GM23338 (cell line): ENCODE results near the gene EGFR. TPM values are rescaled to one million over a fixed set of nuclear protein-coding genes. Genes with fewer than 3 reads are reported as not detected.

Experiments used
- ATAC-seq: fragments of 200-7000 bp; cut with Tn5 transposase; 3 replicates; pipeline ENCODE4 v1.9.1; 2020
- DNase-seq: peaks from one replicate; pipeline ENCODE4 v3.0.0-alpha.2; 2015; ENCODE audit warnings: low spot score
- H2AFZ ChIP-seq: fragments of 200-600 bp; sonication (generic); 2 replicates; pipeline ENCODE4 v1.8.0; 2016; ENCODE audit warnings: antibody characterized with exemption, mild to moderate bottlenecking, moderate library complexity
- H3F3A ChIP-seq: fragments of 200-600 bp; sonication (generic); replicated peaks from 2 replicates; pipeline ENCODE4 v1.8.0; 2017; ENCODE audit warnings: antibody characterized with exemption, mixed run types, low read depth
- H3K27ac ChIP-seq: fragments of 200-600 bp; sonication (generic); 2 replicates; pipeline ENCODE4 v1.6.1; 2016; ENCODE audit warnings: low read depth
- H3K27me3 ChIP-seq: fragments of 200-600 bp; sonication (generic); 2 replicates; pipeline ENCODE4 v1.8.0; 2016; ENCODE audit warnings: mild to moderate bottlenecking, mixed run types, moderate library complexity; ENCODE audit not compliant: insufficient read depth
- H3K36me3 ChIP-seq: fragments of 200-600 bp; sonication (generic); 2 replicates; pipeline ENCODE4 v1.8.0; 2016; ENCODE audit warnings: mild to moderate bottlenecking; ENCODE audit not compliant: insufficient read depth
- H3K4me1 ChIP-seq: fragments of 200-600 bp; sonication (generic); 2 replicates; pipeline ENCODE4 v1.8.0; 2016; ENCODE audit warnings: mild to moderate bottlenecking, moderate library complexity; ENCODE audit not compliant: insufficient read depth
- H3K4me2 ChIP-seq: fragments of 200-600 bp; sonication (generic); 2 replicates; pipeline ENCODE4 v1.7.1; 2017; ENCODE audit warnings: mixed run types
- H3K4me3 ChIP-seq: fragments of 200-600 bp; sonication (generic); 2 replicates; pipeline ENCODE4 v1.6.1; 2016; ENCODE audit warnings: mixed run types
- H3K79me2 ChIP-seq: fragments of 200-600 bp; sonication (generic); replicated peaks from 2 replicates; pipeline ENCODE4 v1.8.0; 2017; ENCODE audit warnings: mild to moderate bottlenecking; ENCODE audit not compliant: insufficient read depth
- H3K9me2 ChIP-seq: fragments of 200-600 bp; sonication (generic); 2 replicates; pipeline ENCODE4 v1.8.0; 2017; ENCODE audit not compliant: insufficient read depth
- H4K20me1 ChIP-seq: fragments of 200-600 bp; sonication (generic); replicated peaks from 2 replicates; pipeline ENCODE4 v1.8.0; 2017; ENCODE audit warnings: mild to moderate bottlenecking; ENCODE audit not compliant: insufficient read depth
- H3K27ac Mint-ChIP-seq: 2 replicates; pipeline ENCODE4 v1.8.0; 2020; ENCODE audit warnings: inconsistent platforms, mild to moderate bottlenecking, moderate library complexity, mixed read lengths
- H3K27me3 Mint-ChIP-seq: 3 replicates; pipeline ENCODE4 v1.8.0; 2022; ENCODE audit warnings: low read depth, mild to moderate bottlenecking, moderate library complexity, mixed read lengths, inconsistent platforms; ENCODE audit not compliant: insufficient read depth, poor library complexity
- H3K36me3 Mint-ChIP-seq: 3 replicates; pipeline ENCODE4 v1.8.0; 2021; ENCODE audit warnings: low read depth, mild to moderate bottlenecking, inconsistent platforms, moderate library complexity, mixed read lengths
- H3K4me1 Mint-ChIP-seq: 3 replicates; pipeline ENCODE4 v1.8.0; 2020; ENCODE audit warnings: mild to moderate bottlenecking, inconsistent platforms, mixed read lengths
- H3K4me3 Mint-ChIP-seq: 3 replicates; pipeline ENCODE4 v1.8.0; 2021; ENCODE audit warnings: moderate library complexity, mild to moderate bottlenecking, inconsistent platforms, mixed read lengths
- H3K9me3 Mint-ChIP-seq: 3 replicates; pipeline ENCODE4 v1.8.0; 2020; ENCODE audit warnings: moderate library complexity, mild to moderate bottlenecking, inconsistent platforms, mixed read lengths
- CTCF ChIP-seq, 2 experiments: fragments of 200-600 bp in 1 of 2; sonication (generic) in 1 of 2; conservative IDR thresholded peaks; 2 replicates each; pipeline versions ENCODE4 v1.5.1 to v1.6.1; 2016 to 2017; ENCODE audit warnings: antibody characterized with exemption in 2 of 2, low read depth in 2 of 2, mild to moderate bottlenecking in 2 of 2, moderate library complexity in 1 of 2
- EZH2 ChIP-seq: fragments of 200-600 bp; sonication (generic); IDR thresholded peaks from one replicate; pipeline ENCODE4 v1.8.0; 2017; ENCODE audit warnings: antibody characterized with exemption, mild to moderate bottlenecking, low read depth; ENCODE audit not compliant: unreplicated experiment
- EZH2phosphoT487 ChIP-seq: fragments of 200-600 bp; sonication (generic); IDR thresholded peaks from one replicate; pipeline ENCODE4 v1.8.1; 2018; ENCODE audit warnings: antibody characterized with exemption; ENCODE audit not compliant: unreplicated experiment
- JUNB ChIP-seq: IDR thresholded peaks from one replicate; pipeline ENCODE4 v1.6.1; 2016; ENCODE audit warnings: antibody characterized with exemption; ENCODE audit not compliant: unreplicated experiment
- NANOG ChIP-seq: IDR thresholded peaks from 2 replicates; pipeline ENCODE4 v1.6.1; 2016; ENCODE audit warnings: antibody characterized with exemption, borderline replicate concordance
- POLR2AphosphoS5 ChIP-seq: IDR thresholded peaks from 2 replicates; pipeline ENCODE4 v1.6.1; 2016; ENCODE audit warnings: antibody characterized with exemption, low read depth
- REST ChIP-seq: IDR thresholded peaks from one replicate; pipeline ENCODE4 v1.6.1; 2018; ENCODE audit warnings: antibody characterized with exemption; ENCODE audit not compliant: unreplicated experiment
- STAT1 ChIP-seq: IDR thresholded peaks from one replicate; pipeline ENCODE4 v1.6.1; 2016; ENCODE audit warnings: antibody characterized with exemption; ENCODE audit not compliant: unreplicated experiment
- ZNF114 ChIP-seq: fragments of 250-450 bp; sonication (Bioruptor Pico); IDR thresholded peaks from 2 replicates; pipeline ENCODE4 v1.5.0; 2020; ENCODE audit warnings: mild to moderate bottlenecking, moderate library complexity
- ZNF462 ChIP-seq: fragments of 250-450 bp; sonication (Bioruptor Pico); IDR thresholded peaks from 2 replicates; pipeline ENCODE4 v1.5.0; 2020; ENCODE audit warnings: mild to moderate bottlenecking, moderate library complexity
- polyA plus RNA-seq: library from polyadenylated mRNA; unstranded; fragments of >200 nt; fragmentation: Nextera tagmentation; extraction: Ambion mirVana; gene quantifications from 2 replicates; pipeline ENCODE4 v1.2.1, GENCODE V29; 2016
- total RNA-seq: library from RNA; depleted of rRNA; stranded (reverse); fragments of >200 nt; shearing (Covaris generic); gene quantifications from 2 replicates; pipeline ENCODE4 v1.2.3, GENCODE V29; 2014

Gene EGFR
- total and polyA plus RNA-seq, 2 experiments from 2014 or later: 1.5 to 4.5 TPM

GRCh38 chr7:55192723-55193122 is 173.9 kb downstream of the EGFR start:
- no peak for TF ChIP-seq REST
- no peak for TF ChIP-seq ZNF114
- TF ChIP-seq CTCF (conservative IDR thresholded peaks at IDR 0.05; ENCODE audit: low read depth in 2 of 2): no peak
- TF ChIP-seq STAT1: no peak
- no peak for TF ChIP-seq NANOG
- TF ChIP-seq ZNF462 (CRISPR knock-in tag): no peak
- no peak for TF ChIP-seq EZH2
- no peak for TF ChIP-seq POLR2AphosphoS5
- no peak for TF ChIP-seq JUNB
- no peak for TF ChIP-seq EZH2phosphoT487
- Histone ChIP-seq H3K4me1 (peaks cover 53% of the 10 kb centered on the region), H3K36me3 (no peaks in the 10 kb centered on the region), H3K27me3 (no peaks in the 10 kb centered on the region), H3K4me3 (no peak overlapping the region), H3K27ac (no peak overlapping the region), H3K9me2 (no peaks in the 10 kb centered on the region), H2AFZ (no peak overlapping the region), H3K4me2 (peak overlapping the region; percentile 12; the same call in 1 of the 2 replicates), H3K79me2 (no peaks in the 10 kb centered on the region), H4K20me1 (no peaks in the 10 kb centered on the region), H3F3A (no peaks in the 10 kb centered on the region; the same call in 1 of the 2 replicates)
- ATAC-seq (no peak), DNase-seq (no peak)
- Mint-ChIP-seq H3K27me3 (peaks cover 12% of the 10 kb centered on the region), H3K9me3 (no peaks in the 10 kb centered on the region; the same call in 2 of the 3 replicates), H3K36me3 (no peaks in the 10 kb centered on the region), H3K4me1 (peaks cover 83% of the 10 kb centered on the region), H3K27ac (no peak overlapping the region), H3K4me3 (no peak overlapping the region; the same call in 2 of the 3 replicates)
